ENCODE measurements around the gene MTNR1B.

The MTNR1B gene

GRCh38 chr11:92969634-92970347 is at the start of gene MTNR1B:
MTNR1B (plus strand) TSS chr11:92969651; CDS start chr11:92969726, 75 bp downstream.
- DNase-seq: no peak

DNA sequence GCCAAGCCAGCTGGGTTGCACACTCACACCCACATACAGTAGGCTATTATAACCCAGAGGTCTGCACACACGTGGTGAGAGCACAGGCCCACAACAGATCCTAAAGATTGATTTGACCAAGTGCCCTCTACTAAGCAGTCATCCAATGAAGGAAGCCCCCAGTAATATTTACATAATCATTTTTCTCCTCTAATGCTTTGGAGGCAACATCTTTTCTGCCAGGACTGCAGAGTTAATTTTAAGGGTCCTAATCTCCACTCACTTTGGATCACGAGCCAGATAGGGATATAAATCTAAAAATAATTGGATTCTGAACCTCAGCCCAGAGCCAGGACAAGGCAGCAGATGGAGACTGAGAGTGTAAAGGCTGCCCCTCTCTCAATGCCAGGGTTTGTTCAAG is 49.1 kb upstream of the MTNR1B start:
- DNase-seq: no peak

- no peak for DNase-seq
These were observed 46.7 kb upstream of the MTNR1B start for GRCh38 chr11:92922731-92923130.

- no peak for DNase-seq
These were observed 40.2 kb upstream of the MTNR1B start for GRCh38 chr11:92929246-92929645.

DNA sequence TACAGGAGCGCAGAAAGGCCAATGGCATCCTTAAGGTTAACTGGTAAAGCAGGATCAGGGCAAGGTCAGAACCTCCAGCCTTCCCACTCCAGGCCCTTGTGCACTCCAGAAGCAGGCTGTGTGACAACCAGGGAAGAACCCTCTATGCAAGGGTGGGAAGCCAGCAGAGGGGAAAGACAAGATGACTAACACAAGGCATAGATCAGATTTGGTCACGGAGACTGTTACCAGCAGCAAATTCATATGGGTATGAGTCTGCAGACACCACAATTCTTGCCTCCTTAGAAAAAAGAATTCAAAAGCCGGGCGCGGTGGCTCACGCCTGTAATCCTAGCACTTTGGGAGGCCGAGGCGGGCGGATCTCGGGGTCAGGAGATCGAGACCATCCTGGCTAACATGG is 39.8 kb upstream of the MTNR1B start:
- no peak for DNase-seq

DNA sequence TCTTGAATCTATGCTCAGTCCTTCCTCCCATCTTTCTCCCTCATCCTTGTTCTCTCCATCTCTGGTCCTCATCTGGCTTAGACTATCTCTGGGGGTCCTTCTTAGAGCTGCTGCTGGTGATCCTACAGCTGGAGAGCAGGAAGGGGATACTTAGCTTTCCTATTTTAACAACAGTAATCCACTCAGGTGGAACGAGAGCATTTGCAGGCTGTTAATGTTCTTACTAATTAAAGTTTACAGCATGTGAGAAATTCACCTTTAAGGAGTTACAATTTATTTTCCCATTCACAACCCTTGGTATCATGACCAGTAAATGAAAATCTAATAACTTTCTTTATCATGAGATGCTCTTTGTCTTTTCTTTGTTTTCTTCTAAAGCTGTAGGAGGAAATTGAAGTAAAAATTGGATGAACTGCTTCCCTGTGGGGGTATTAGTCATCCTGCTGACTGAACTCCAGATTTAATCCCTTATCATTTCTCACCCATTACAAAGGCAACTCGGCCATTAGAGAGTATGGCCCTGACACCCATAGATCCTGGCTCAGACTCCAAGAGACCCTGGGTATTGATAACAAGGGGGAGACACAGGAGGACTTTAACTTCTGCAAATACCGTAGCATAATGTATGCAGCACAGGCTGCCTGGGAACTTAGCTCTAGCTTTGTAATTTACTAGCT is 37.6 kb upstream of the MTNR1B start:
- DNase-seq: no peak

- no peak for DNase-seq
These were observed 30.1 kb upstream of the MTNR1B start for GRCh38 chr11:92939305-92939704.

DNA sequence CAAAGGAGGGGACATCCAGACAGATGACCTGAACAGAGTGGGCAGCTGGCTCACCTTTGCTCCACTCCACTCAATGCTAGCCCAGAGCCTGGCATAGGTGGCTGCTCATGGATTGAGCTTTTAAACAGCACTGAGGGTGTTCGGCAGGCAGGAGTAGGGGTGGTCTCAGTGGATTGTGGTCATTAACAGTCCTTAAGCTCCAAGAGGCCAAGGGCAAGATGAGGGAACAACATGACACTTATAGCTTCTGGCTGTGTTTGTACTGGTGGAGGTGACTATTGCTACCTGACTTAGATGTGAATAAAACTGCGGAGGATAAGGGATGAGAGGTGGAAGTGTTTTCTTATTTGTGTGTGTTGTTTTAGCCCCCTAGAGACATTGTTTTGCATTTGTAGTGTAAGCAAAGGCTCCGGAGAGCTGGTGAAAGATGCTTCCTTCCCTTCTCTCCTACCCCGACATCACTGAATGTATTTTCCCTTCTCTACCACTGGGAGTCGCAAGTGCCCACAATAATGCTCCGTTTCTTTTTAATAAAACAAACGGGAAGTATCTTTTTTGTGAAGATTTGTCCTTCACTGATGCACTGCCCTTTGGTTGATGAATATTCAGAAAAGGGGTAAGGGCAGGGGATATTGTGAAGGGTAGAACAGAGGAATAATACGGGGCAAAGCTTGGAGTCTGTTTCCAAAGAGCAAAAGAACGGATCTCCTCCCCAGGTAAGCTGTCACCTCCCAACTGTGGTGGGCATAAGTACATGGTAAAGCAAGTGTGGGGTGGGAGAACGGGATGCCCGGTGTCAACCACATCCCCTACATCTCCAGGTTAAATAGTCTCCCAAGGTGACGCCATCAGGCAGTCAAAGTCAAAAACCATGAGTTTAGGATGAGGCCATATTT is 27.5 kb upstream of the MTNR1B start:
- peak in 1 of 6 experiments; percentile 10 for DNase-seq

DNA sequence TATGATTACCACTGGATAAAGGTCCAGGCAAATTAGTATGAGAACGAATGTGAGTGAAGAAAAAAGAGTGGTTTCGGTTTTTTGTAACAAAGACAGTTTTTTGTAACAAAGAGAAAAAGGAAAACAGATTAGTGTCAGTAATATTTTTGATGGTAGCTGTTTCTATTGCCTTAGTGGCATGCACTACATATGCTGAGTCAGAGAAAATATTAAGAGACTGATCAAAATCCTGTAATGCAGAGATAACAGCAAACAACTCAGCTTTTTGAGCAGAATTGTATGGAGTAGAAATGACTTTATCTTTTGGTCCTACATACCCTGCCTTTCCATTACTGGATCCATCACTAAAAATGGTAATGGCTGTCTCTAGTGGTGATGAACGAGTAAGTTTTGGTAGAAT is 22.7 kb upstream of the MTNR1B start:
- no peak for DNase-seq

- DNase-seq: no peak
These were observed 21.3 kb upstream of the MTNR1B start for GRCh38 chr11:92948116-92948515.

DNA sequence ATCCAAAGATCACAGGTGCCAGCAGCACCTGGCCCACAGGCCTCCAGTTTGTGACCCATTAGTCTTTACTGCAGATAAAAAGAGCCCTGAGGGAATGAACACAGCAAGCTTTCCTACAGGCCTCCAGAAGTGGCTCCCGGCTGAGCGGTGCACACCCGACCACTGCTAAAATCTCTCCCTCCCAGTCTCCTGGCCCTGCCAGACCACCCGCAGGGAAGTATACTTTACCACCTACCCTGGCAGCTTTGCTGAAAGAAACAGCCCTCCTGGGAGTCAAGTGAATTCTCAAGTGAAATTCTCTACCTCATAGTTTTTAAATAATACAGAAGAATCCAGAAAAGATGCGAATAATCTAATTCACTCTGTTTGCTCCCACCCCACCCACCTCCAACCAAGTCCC is 15.4 kb upstream of the MTNR1B start:
- DNase-seq: no peak

GRCh38 chr11:92955860-92956259 is 13.6 kb upstream of the MTNR1B start:
- DNase-seq: no peak

DNA sequence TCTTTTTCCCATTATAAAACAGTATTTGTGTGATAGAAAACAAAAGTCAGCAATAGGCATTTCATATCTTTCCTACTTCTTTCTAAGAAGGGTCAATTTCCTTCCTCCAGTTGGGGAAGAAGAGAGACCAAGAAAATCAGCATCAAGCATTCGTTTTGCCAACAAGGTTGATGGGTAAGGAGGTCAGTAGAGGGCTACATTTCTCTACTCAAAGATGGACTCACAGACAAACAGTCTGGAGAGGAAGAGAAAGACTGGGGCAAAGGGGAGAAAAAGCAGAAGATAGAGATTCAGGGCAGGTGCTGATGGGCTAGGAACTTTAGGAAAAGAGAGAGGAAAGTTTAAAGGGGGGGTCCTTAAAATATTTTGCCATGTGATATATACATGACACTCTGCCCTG is 8.6 kb upstream of the MTNR1B start:
- no peak for DNase-seq

DNA sequence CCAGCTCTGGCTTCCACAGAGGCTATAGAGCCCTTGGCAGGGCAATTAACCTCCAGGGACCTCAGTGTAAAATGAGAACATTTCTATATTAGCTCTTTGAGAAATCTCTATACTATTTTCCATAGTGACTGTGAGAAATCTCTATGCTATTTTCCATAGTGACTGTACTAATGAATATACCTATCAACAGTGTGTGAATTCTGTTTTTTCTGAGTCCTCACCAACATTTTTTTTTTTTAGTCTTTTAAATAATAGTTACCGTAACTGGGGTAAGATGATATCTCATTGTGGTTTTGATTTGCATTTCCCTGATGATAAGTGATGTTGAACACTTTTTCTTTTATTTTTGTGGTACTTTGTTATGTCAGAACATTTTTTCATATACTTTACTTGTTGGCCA is 7.0 kb upstream of the MTNR1B start:
- DNase-seq: no peak

GRCh38 chr11:92964471-92964870 is 5.0 kb upstream of the MTNR1B start:
- no peak for DNase-seq

DNA sequence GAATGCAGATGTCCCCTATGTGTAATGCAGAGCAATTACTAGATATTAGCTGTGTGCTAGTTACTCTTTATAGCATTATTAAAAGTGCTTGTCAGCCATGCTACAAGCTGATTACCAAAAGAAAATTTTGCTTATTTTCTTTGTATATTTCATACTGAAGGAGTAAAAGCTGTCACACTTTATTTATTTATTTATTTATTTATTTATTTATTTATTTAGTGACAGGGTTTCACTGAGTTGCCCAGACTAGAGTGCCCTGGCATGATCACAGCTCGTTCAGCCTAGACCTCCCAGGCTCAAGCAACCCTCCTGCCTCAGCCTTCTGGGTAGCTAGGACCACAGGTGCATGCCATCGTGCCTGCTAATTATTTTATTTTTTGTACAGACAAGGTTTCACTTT is 4.3 kb upstream of the MTNR1B start:
- no peak for DNase-seq

- DNase-seq: no peak
These were observed 2.3 kb upstream of the MTNR1B start for GRCh38 chr11:92967178-92967577.

- DNase-seq: no peak
These were observed 1.6 kb upstream of the MTNR1B start for GRCh38 chr11:92967867-92968266.

GRCh38 chr11:92969293-92969633 is 188 bp upstream of the MTNR1B start:
- DNase-seq: no peak

DNA sequence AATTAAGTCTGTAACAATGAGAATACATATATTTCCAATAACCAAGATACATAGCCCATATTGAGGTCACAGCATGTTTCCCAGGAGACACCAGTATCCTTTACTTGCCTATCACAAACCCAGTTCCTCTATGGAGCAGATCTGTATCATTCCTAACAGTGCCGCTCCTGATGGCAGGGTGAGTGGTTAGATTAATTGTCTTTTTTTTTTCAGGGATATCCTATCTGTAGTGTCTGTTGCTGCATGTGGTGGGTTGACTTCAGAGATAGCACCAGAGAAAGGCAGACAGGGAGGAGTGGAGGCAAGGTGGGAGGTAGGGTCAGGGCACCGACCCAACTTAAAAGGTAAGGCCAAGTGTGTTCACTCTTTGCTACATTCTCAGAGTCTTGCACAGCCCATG is 2.8 kb downstream of the MTNR1B start:
- no peak for DNase-seq

DNA sequence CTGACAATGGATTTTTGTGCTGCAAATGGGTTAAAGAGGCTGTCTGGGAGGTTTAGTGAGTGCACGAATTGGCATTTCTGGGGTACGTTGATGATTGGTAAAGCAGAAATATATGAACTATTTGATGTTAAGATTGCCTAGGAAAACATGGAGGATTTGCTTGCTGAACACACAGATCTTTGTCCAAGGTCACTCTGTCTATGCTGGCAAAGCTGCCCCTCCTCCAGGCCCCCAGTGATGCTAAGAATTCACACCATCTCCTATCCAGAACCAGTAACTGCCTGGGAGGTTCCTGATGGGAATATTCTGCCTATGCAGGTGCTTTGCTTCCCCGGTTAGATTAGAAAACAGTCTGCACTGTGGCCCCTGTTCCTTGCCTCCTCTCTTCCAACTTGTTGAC is 5.8 kb downstream of the MTNR1B start:
- DNase-seq: no peak

GRCh38 chr11:92976681-92977080 is 7.2 kb downstream of the MTNR1B start:
- no peak for DNase-seq

DNA sequence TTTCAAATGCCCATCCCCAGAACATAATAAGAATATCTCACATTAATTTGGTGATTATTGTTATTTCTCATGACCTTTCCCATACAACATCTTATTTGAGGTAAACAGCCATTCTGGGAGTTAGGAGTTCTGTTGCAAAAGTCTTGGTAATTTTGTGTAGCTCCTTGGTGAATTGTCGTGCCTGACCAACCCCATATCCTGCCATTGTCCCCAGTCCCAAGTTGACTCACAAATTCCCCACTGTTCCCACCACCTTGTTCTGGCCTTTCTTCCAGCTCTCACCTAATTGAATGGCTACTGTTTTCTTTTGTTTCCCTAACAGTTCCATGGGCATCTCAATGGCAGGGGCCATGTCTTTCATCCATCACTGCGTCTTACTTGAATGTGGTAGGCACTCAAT is 8.0 kb downstream of the MTNR1B start:
- no peak for DNase-seq

Data from stimulated activated naive CD4-positive, alpha-beta T cell (primary cell).